Karpas-422 (cell line): Measurements from ENCODE around the gene DUSP10. TPM values are rescaled to one million over a fixed set of nuclear protein-coding genes. Genes with fewer than 3 reads are reported as not detected.

ENCODE experiments used
- DNase-seq: peaks from one replicate; pipeline ENCODE4 v3.0.0-alpha.2; 2015
- H2AFZ ChIP-seq: fragments of 200-600 bp; sonication (generic); 2 replicates; pipeline ENCODE4 v1.6.1; 2014; ENCODE audit warnings: antibody characterized with exemption, low read length, mixed read lengths
- H3K27ac ChIP-seq: fragments of 200-600 bp; sonication (generic); 2 replicates; pipeline ENCODE4 v1.5.1; 2014; ENCODE audit warnings: mild to moderate bottlenecking, low read length, moderate library complexity
- H3K27me3 ChIP-seq: fragments of 200-600 bp; sonication (generic); 2 replicates; pipeline ENCODE4 v1.6.1; 2014; ENCODE audit warnings: low read length, mixed read lengths
- H3K36me3 ChIP-seq: fragments of 200-600 bp; sonication (generic); 2 replicates; pipeline ENCODE4 v1.6.1; 2014; ENCODE audit warnings: low read length, mixed read lengths; ENCODE audit not compliant: insufficient read depth
- H3K4me1 ChIP-seq: fragments of 200-600 bp; sonication (generic); 2 replicates; pipeline ENCODE4 v1.6.1; 2014; ENCODE audit warnings: mild to moderate bottlenecking, low read length, mixed read lengths
- H3K4me2 ChIP-seq: fragments of 200-600 bp; sonication (generic); 2 replicates; pipeline ENCODE4 v1.6.1; 2014; ENCODE audit warnings: low read length, low read depth, mild to moderate bottlenecking; ENCODE audit not compliant: poor library complexity, severe bottlenecking
- H3K4me3 ChIP-seq: fragments of 200-600 bp; sonication (generic); 2 replicates; pipeline ENCODE4 v1.5.1; 2014; ENCODE audit warnings: mild to moderate bottlenecking, antibody characterized with exemption, low read length, mixed read lengths
- H3K79me2 ChIP-seq: fragments of 200-600 bp; sonication (generic); 2 replicates; pipeline ENCODE4 v1.6.1; 2014; ENCODE audit warnings: mild to moderate bottlenecking, low read length, mixed read lengths
- H3K9ac ChIP-seq: fragments of 200-600 bp; sonication (generic); 2 replicates; pipeline ENCODE4 v1.6.0; 2014; ENCODE audit warnings: low read length
- H3K9me2 ChIP-seq: fragments of 200-600 bp; sonication (generic), shearing (Covaris generic); replicated peaks from 2 replicates; pipeline ENCODE4 v1.6.0; 2014; ENCODE audit warnings: mild to moderate bottlenecking, low read length, moderate library complexity; ENCODE audit not compliant: insufficient read depth
- H3K9me3 ChIP-seq: fragments of 300-700, 200-600 bp; sonication (generic); 2 replicates; pipeline ENCODE4 v1.6.1; 2014; ENCODE audit warnings: low read length, mixed read lengths
- H4K20me1 ChIP-seq: fragments of 200-600 bp; sonication (generic); 2 replicates; pipeline ENCODE4 v1.6.1; 2014; ENCODE audit warnings: mild to moderate bottlenecking, antibody characterized with exemption, low read length, low read depth; ENCODE audit not compliant: insufficient read depth
- total RNA-seq: library from RNA; depleted of rRNA; stranded (reverse); fragments of >200 nt; shearing (Covaris generic); gene quantifications from 2 replicates; pipeline ENCODE4 v1.2.3, GENCODE V29; 2014; ENCODE audit warnings: low replicate concordance

Gene DUSP10
- total RNA-seq, 1 experiment from 2014 or later: 1.1 TPM

GRCh38 chr1:221687836-221688487, 53.9 kb downstream of the DUSP10 start:
- Histone ChIP-seq H3K9ac (no peak overlapping the region), H3K9me2 (no peaks in the 10 kb centered on the region), H3K27ac (no peak overlapping the region), H3K4me1 (no peaks in the 10 kb centered on the region), H2AFZ (no peak overlapping the region), H3K79me2 (no peaks in the 10 kb centered on the region), H3K36me3 (no peaks in the 10 kb centered on the region), H3K27me3 (no peaks in the 10 kb centered on the region), H3K4me3 (no peak overlapping the region), H3K9me3 (no peaks in the 10 kb centered on the region), H3K4me2 (no peak overlapping the region), H4K20me1 (no peaks in the 10 kb centered on the region)
- DNase-seq: no peak

GRCh38 chr1:221683681-221684080, 58.2 kb downstream of the DUSP10 start:
- no peak for DNase-seq
- Histone ChIP-seq H3K4me1 (no peaks in the 10 kb centered on the region), H3K9ac (no peak overlapping the region), H3K27me3 (no peaks in the 10 kb centered on the region), H3K4me3 (no peak overlapping the region), H2AFZ (no peak overlapping the region), H4K20me1 (no peaks in the 10 kb centered on the region), H3K27ac (no peak overlapping the region), H3K4me2 (no peak overlapping the region), H3K36me3 (no peaks in the 10 kb centered on the region), H3K9me2 (0 out of 2 replicates have a peak, but pooled peaks cover 4% of the 10 kb centered on the region), H3K9me3 (no peaks in the 10 kb centered on the region), H3K79me2 (no peaks in the 10 kb centered on the region)

- no peaks in the 10 kb centered on the region for H3K79me2 ChIP-seq
- no peaks in the 10 kb centered on the region for H4K20me1 ChIP-seq
- H3K36me3 ChIP-seq: no peaks in the 10 kb centered on the region
- H3K9ac ChIP-seq: no peak overlapping the region
- no peak overlapping the region for H2AFZ ChIP-seq
- H3K4me3 ChIP-seq: no peak overlapping the region
- no peaks in the 10 kb centered on the region for H3K4me1 ChIP-seq
- H3K4me2 ChIP-seq: no peak overlapping the region
- H3K27ac ChIP-seq: no peak overlapping the region
- no peaks in the 10 kb centered on the region for H3K9me3 ChIP-seq
- 0 out of 2 replicates have a peak, but pooled peaks cover 4% of the 10 kb centered on the region for H3K9me2 ChIP-seq
- H3K27me3 ChIP-seq: no peaks in the 10 kb centered on the region
- no peak for DNase-seq
These were observed 61.8 kb downstream of the DUSP10 start for GRCh38 chr1:221680085-221680484.

- Histone ChIP-seq H3K9ac (no peak overlapping the region), H3K79me2 (no peaks in the 10 kb centered on the region), H3K27ac (no peak overlapping the region), H2AFZ (no peak overlapping the region), H3K9me3 (no peaks in the 10 kb centered on the region), H3K27me3 (no peaks in the 10 kb centered on the region), H3K4me3 (no peak overlapping the region), H4K20me1 (no peaks in the 10 kb centered on the region), H3K4me2 (no peak overlapping the region), H3K9me2 (0 out of 2 replicates have a peak, but pooled peaks cover 4% of the 10 kb centered on the region), H3K4me1 (no peaks in the 10 kb centered on the region), H3K36me3 (no peaks in the 10 kb centered on the region)
- DNase-seq: no peak
These were observed 63.9 kb downstream of the DUSP10 start for GRCh38 chr1:221678014-221678413.

- Histone ChIP-seq H3K27ac (no peak overlapping the region), H2AFZ (no peak overlapping the region), H3K27me3 (no peaks in the 10 kb centered on the region), H3K4me2 (no peak overlapping the region), H3K36me3 (no peaks in the 10 kb centered on the region), H4K20me1 (no peaks in the 10 kb centered on the region), H3K4me3 (no peak overlapping the region), H3K9me3 (no peaks in the 10 kb centered on the region), H3K4me1 (no peaks in the 10 kb centered on the region), H3K9me2 (0 out of 2 replicates have a peak, but pooled peaks cover 4% of the 10 kb centered on the region), H3K79me2 (no peaks in the 10 kb centered on the region), H3K9ac (no peak overlapping the region)
- DNase-seq: no peak
These were observed 65.7 kb downstream of the DUSP10 start for GRCh38 chr1:221675880-221676800.

- no peak overlapping the region for H3K4me3 ChIP-seq
These were observed 68.9 kb downstream of the DUSP10 start for GRCh38 chr1:221672965-221673364.

GRCh38 chr1:221672239-221672645, 69.6 kb downstream of the DUSP10 start:
- no peak for DNase-seq
- H3K4me1 ChIP-seq: no peaks in the 10 kb centered on the region
- H3K9me3 ChIP-seq: no peaks in the 10 kb centered on the region
- H2AFZ ChIP-seq: no peak overlapping the region
- no peak overlapping the region for H3K4me2 ChIP-seq
- H3K4me3 ChIP-seq: no peak overlapping the region
- no peaks in the 10 kb centered on the region for H3K27me3 ChIP-seq
- no peaks in the 10 kb centered on the region for H3K9me2 ChIP-seq
- no peaks in the 10 kb centered on the region for H4K20me1 ChIP-seq
- no peak overlapping the region for H3K27ac ChIP-seq
- H3K36me3 ChIP-seq: no peaks in the 10 kb centered on the region
- no peaks in the 10 kb centered on the region for H3K79me2 ChIP-seq
- H3K9ac ChIP-seq: no peak overlapping the region

More at GRCh38 chr1:221672965-221673364, 68.9 kb downstream of the DUSP10 start:
- Histone ChIP-seq H3K9me2 (no peaks in the 10 kb centered on the region), H4K20me1 (no peaks in the 10 kb centered on the region), H2AFZ (no peak overlapping the region), H3K36me3 (no peaks in the 10 kb centered on the region), H3K4me1 (no peaks in the 10 kb centered on the region), H3K9me3 (no peaks in the 10 kb centered on the region), H3K9ac (no peak overlapping the region), H3K27ac (no peak overlapping the region), H3K79me2 (no peaks in the 10 kb centered on the region), H3K27me3 (no peaks in the 10 kb centered on the region), H3K4me2 (no peak overlapping the region)
- DNase-seq: no peak

GRCh38 chr1:221670081-221670480, 71.8 kb downstream of the DUSP10 start:
- no peaks in the 10 kb centered on the region for H3K9me2 ChIP-seq
- no peaks in the 10 kb centered on the region for H3K36me3 ChIP-seq
- H3K4me1 ChIP-seq: no peaks in the 10 kb centered on the region
- no peak overlapping the region for H3K9ac ChIP-seq
- no peak overlapping the region for H2AFZ ChIP-seq
- no peak overlapping the region for H3K4me3 ChIP-seq
- H4K20me1 ChIP-seq: no peaks in the 10 kb centered on the region
- DNase-seq: no peak
- no peaks in the 10 kb centered on the region for H3K79me2 ChIP-seq
- no peak overlapping the region for H3K27ac ChIP-seq
- no peak overlapping the region for H3K4me2 ChIP-seq
- no peaks in the 10 kb centered on the region for H3K27me3 ChIP-seq
- no peaks in the 10 kb centered on the region for H3K9me3 ChIP-seq
